ENCODE data around the gene TSNAXIP1. TPM values are rescaled to one million over a fixed set of nuclear protein-coding genes. Genes with fewer than 3 reads are reported as not detected.

The TSNAXIP1 gene
- total RNA-seq, 2 experiments from 2014 or later: 0.40 to 0.47 TPM

DNA sequence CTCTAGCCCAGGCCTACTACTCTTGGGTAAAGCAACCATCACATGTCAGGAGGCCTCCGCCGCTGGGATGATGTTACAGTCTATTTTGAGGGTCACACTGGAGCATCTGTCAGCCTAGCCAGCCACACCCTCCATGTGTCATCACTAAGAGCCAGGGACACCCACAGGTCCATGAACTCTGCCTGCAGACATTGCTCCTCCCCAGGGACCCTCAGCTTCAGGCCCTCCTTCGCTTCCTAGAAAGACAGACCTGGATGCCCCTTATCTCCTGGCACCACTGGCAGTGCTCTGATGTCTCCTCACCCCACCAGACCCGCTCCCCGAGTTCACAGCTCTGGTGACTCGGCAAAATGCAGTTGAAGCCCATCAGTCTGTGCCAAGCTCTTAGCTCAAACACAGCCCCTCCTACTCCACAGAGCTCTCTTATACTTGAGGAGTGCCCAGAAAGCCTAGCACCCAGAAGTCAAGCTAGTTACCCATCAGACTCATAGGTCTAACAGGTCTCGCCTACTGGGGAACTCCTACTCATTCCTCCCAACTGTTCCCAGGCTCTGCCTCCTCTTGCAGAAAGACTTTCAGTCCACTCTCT is 6.3 kb upstream of the TSNAXIP1 start:
- POLR2A ChIA-PET: interaction anchor here (0.6 to 1.4 kb wide), 3 partner anchors 18 to 124 kb away, joined by 3 to 4 read pairs (median 3); no protein-coding TSS in a partner anchor
- Mint-ChIP-seq H3K27ac (peak overlapping the region; percentile 29), H3K27me3 (no peaks in the 10 kb centered on the region), H3K9me3 (no peaks in the 10 kb centered on the region), H3K4me1 (ENCODE audit: low read depth) (peaks cover 53% of the 10 kb centered on the region), H3K4me3 (no peak overlapping the region), H3K36me3 (ENCODE audit: low read depth) (peaks cover 65% of the 10 kb centered on the region)
- intact Hi-C loops (cut with micrococcal nuclease): no loop called here
- CTCF ChIA-PET: interaction anchor here (1.6 to 5.8 kb wide), 2 partner anchors 16 to 71 kb away, joined by 3 to 37 read pairs; no protein-coding TSS in a partner anchor
- TF ChIP-seq, protein P1, sequence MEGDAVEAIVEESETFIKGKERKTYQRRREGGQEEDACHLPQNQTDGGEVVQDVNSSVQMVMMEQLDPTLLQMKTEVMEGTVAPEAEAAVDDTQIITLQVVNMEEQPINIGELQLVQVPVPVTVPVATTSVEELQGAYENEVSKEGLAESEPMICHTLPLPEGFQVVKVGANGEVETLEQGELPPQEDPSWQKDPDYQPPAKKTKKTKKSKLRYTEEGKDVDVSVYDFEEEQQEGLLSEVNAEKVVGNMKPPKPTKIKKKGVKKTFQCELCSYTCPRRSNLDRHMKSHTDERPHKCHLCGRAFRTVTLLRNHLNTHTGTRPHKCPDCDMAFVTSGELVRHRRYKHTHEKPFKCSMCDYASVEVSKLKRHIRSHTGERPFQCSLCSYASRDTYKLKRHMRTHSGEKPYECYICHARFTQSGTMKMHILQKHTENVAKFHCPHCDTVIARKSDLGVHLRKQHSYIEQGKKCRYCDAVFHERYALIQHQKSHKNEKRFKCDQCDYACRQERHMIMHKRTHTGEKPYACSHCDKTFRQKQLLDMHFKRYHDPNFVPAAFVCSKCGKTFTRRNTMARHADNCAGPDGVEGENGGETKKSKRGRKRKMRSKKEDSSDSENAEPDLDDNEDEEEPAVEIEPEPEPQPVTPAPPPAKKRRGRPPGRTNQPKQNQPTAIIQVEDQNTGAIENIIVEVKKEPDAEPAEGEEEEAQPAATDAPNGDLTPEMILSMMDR (IDR thresholded peaks at IDR 0.05): no peak
- no peak for ATAC-seq
- no peak for DNase-seq

DNA sequence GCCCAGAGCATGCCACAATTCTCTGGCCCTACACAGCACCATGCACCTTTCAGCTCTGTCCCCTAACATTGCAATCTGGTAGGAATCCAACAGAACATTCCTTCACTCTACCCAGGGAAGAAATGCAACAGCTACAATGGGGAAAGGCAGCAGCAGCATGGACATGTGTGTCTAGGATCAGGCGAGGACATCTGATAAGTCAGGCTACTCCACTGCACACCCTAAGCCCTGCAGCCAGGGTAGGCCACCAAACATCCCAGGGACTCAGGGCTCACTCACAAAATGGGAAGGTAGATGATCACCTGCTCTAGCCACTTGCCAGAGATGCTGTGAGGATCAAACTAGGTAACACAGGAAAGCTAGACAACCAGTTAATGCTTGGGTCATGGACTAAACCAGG is 5.4 kb upstream of the TSNAXIP1 start:
- Mint-ChIP-seq H3K4me3 (no peak overlapping the region), H3K4me1 (ENCODE audit: low read depth) (peaks cover 55% of the 10 kb centered on the region), H3K36me3 (ENCODE audit: low read depth) (peaks cover 67% of the 10 kb centered on the region), H3K9me3 (no peaks in the 10 kb centered on the region), H3K27me3 (no peaks in the 10 kb centered on the region), H3K27ac (peak overlapping the region; percentile 78)
- TF ChIP-seq, protein P1 (IDR thresholded peaks at IDR 0.05): no peak
- ChIA-PET POLR2A (interaction anchor here (0.6 to 1.4 kb wide), 4 partner anchors 17 to 124 kb away, joined by 3 to 4 read pairs (median 3); no protein-coding TSS in a partner anchor), CTCF (interaction anchor here (1.6 to 5.8 kb wide), 3 partner anchors 15 to 83 kb away, joined by 3 to 37 read pairs (median 3); no protein-coding TSS in a partner anchor)
- DNase-seq (no peak), ATAC-seq (no peak)
- intact Hi-C loops (cut with micrococcal nuclease): no loop called here

DNA sequence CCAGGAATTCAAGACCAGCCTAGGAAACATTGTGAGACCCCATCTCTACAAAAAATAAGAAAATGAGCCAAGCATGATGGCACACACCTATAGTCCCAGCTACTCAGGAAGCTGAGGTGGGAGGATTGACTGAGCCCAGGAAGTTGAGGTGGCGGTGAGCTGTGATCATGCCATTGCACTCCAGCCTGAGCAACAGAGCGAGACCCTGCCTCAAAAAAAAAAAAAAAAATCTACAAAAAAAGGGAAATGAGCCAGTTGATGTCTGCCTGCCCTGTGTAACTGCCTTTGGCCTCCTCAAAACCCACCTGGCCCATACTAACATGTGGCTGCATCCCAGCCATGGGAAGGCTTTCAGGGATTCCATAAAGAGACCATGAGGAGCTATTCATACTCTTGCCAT is 4.8 kb upstream of the TSNAXIP1 start:
- TF ChIP-seq, protein P1 (IDR thresholded peaks at IDR 0.05): no peak
- Mint-ChIP-seq H3K36me3 (ENCODE audit: low read depth) (peaks cover 62% of the 10 kb centered on the region), H3K9me3 (no peaks in the 10 kb centered on the region), H3K27me3 (no peaks in the 10 kb centered on the region), H3K4me1 (ENCODE audit: low read depth) (peaks cover 55% of the 10 kb centered on the region), H3K4me3 (no peak overlapping the region), H3K27ac (peak overlapping the region; percentile 78)
- DNase-seq (peak; percentile 41), ATAC-seq (no peak)
- intact Hi-C loops (cut with micrococcal nuclease): no loop called here
- POLR2A ChIA-PET: interaction anchor here (1.0 to 1.3 kb wide), 2 partner anchors 17 to 240 kb away, joined by 3 to 4 read pairs; no protein-coding TSS in a partner anchor
- CTCF ChIA-PET: interaction anchor here (0.8 to 5.8 kb wide), 5 partner anchors 15 to 378 kb away, joined by 3 to 37 read pairs (median 3); partner anchors contain the start of gene NRN1L

DNA sequence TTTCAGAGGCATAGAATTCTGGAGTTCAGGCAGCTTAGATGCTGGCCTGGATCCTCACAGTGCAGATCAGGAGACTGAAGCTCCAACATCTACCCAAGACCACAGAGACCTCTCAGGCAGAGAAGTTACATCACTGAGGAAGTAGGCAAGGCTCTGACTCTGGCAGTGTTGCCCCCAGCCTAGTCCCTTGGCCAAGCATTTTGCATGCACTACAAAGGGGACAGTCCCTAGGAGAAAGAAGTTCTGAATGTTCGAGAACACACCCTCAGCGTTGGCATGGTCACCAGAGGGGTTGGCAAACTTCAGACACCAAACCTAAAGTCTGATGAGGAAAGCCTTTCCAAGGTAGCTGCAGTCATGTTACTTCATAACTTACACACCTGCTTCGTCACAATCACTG is 2.8 kb upstream of the TSNAXIP1 start:
- intact Hi-C loops (cut with micrococcal nuclease): no loop called here

More for the DNA sequence above, 2.8 kb upstream of the TSNAXIP1 start:
- ATAC-seq: no peak
- Mint-ChIP-seq H3K9me3 (no peaks in the 10 kb centered on the region), H3K27ac (peak overlapping the region; percentile 59), H3K36me3 (ENCODE audit: low read depth) (peaks cover 52% of the 10 kb centered on the region), H3K4me3 (peak overlapping the region; percentile 94), H3K27me3 (no peaks in the 10 kb centered on the region), H3K4me1 (ENCODE audit: low read depth) (peaks cover 57% of the 10 kb centered on the region)
- TF ChIP-seq, protein P1 (IDR thresholded peaks at IDR 0.05): no peak
- POLR2A ChIA-PET: no interaction called here
- CTCF ChIA-PET: interaction anchor here (0.6 to 5.8 kb wide), 5 partner anchors 11 to 131 kb away, joined by 3 to 37 read pairs (median 3); no protein-coding TSS in a partner anchor
- peak; percentile 57 for DNase-seq

All from activated CD8-positive, alpha-beta T cell treated with anti-CD3 and anti-CD28 coated beads for 36 hours (primary cell).